ENCODE measurements around the gene NELL1. TPM values are rescaled to one million over a fixed set of nuclear protein-coding genes. Genes with fewer than 3 reads are reported as not detected.

The NELL1 gene
- total RNA-seq, 6 experiments from 2014 or later = not detected

DNA sequence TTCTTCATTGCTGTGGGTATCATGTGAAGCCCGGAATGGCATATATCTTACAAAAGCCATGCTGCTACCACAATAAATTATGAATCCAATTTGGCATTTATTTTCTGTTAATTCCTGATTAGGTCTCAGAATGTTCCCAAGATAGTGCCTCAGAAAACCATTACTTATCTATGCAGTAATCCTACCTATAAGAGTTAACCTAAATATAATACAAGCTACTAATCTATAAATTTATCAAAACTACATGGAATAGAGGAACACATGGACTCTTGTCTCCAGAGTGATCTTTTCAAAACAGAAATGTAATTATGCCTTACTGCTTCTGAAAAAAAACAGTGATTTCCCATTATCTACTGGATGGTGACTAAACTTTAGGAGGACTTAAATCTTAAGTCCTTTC, 835.7 kb downstream of the NELL1 start:
- Mint-ChIP-seq H3K9me3 (peaks cover 48% of the 10 kb centered on the region), H3K4me3 (no peak overlapping the region), H3K27me3 (ENCODE audit: insufficient read depth) (no peaks in the 10 kb centered on the region), H3K36me3 (ENCODE audit: low read depth) (no peaks in the 10 kb centered on the region), H3K27ac (no peak overlapping the region), H3K4me1 (ENCODE audit: low read depth) (no peaks in the 10 kb centered on the region)
- TF ChIP-seq, protein P1, sequence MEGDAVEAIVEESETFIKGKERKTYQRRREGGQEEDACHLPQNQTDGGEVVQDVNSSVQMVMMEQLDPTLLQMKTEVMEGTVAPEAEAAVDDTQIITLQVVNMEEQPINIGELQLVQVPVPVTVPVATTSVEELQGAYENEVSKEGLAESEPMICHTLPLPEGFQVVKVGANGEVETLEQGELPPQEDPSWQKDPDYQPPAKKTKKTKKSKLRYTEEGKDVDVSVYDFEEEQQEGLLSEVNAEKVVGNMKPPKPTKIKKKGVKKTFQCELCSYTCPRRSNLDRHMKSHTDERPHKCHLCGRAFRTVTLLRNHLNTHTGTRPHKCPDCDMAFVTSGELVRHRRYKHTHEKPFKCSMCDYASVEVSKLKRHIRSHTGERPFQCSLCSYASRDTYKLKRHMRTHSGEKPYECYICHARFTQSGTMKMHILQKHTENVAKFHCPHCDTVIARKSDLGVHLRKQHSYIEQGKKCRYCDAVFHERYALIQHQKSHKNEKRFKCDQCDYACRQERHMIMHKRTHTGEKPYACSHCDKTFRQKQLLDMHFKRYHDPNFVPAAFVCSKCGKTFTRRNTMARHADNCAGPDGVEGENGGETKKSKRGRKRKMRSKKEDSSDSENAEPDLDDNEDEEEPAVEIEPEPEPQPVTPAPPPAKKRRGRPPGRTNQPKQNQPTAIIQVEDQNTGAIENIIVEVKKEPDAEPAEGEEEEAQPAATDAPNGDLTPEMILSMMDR (IDR thresholded peaks at IDR 0.05) = no peak
- DNase-seq = no peak

DNA sequence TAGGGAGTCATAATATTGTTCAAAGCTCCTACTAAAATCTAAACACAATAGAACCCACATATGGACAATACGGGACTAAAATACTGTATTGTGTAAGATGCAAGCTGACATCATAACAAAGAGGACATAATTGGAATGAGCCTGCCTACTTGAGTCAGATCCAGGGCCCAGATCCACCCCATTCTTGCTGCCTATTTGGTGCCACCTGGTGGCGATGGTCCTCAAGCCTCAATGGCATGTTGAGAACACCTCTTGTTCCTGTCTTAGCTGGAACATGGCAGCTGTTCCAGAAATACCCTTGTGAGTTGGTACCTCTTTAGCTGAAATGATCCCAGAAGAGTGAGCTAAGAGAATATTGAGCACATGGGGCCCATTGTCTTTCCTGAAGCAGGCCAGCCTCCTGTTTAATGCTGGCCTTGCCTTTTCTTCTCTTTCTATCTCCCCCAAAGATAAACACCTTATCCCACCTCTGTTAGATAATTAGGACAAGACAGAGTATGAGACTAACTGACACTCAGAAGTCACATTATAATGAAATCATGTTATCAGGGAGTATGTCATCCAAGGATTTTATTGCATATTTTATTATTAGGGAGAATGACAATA, 842.6 kb downstream of the NELL1 start:
- H3K36me3 Mint-ChIP-seq (ENCODE audit: low read depth) = no peaks in the 10 kb centered on the region
- no peaks in the 10 kb centered on the region for H3K4me1 Mint-ChIP-seq (ENCODE audit: low read depth)
- H3K9me3 Mint-ChIP-seq = peaks cover 18% of the 10 kb centered on the region
- no peak overlapping the region for H3K27ac Mint-ChIP-seq
- H3K4me3 Mint-ChIP-seq = no peak overlapping the region
- DNase-seq = peak; percentile 7
- no peaks in the 10 kb centered on the region for H3K27me3 Mint-ChIP-seq (ENCODE audit: insufficient read depth)
- TF ChIP-seq, protein P1 (IDR thresholded peaks at IDR 0.05) = peak; percentile 54

DNA sequence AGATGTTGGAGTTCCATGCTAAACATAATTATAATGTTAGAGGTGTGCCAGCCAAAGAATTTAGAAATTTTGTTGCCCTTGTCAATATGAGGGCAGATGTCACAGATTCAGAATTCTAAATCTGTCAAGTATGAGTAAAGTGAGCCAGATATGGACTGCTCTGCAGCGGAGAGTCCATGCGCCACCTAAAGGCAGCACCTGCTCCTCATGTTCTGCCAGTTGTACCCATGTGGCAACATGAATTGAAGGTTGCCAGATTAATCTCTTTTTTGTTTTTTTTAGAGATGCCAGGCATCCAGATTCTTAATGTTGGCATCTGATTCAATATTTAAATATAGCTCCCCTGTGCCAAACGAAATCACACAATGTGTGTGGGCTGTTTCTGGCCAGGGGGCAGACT, 844.9 kb downstream of the NELL1 start:
- no peaks in the 10 kb centered on the region for H3K36me3 Mint-ChIP-seq (ENCODE audit: low read depth)
- H3K4me3 Mint-ChIP-seq = no peak overlapping the region
- peaks cover 23% of the 10 kb centered on the region for H3K9me3 Mint-ChIP-seq
- no peaks in the 10 kb centered on the region for H3K4me1 Mint-ChIP-seq (ENCODE audit: low read depth)
- H3K27ac Mint-ChIP-seq = no peak overlapping the region
- TF ChIP-seq, protein P1 (IDR thresholded peaks at IDR 0.05) = no peak
- no peak for DNase-seq
- no peaks in the 10 kb centered on the region for H3K27me3 Mint-ChIP-seq (ENCODE audit: insufficient read depth)

DNA sequence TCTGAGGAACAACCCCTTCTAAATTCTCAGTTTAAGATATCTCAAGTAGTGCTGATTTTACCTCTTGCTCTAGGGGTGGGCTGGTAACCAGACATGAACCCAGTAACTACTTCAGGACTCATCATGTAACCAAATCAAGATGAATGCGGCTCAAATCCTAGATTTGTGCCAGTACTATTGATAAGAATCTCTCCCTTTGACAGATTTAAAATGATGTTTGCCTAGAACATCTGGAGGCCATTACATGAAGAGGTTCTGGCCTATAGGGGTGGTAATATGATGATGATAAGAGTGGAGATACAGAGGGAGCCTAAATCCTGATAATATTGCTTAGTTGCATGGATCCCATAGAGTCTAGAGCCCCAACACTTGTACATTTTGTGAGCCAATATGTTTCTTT, 850.9 kb downstream of the NELL1 start:
- Mint-ChIP-seq H3K9me3 (peaks cover 23% of the 10 kb centered on the region), H3K4me1 (ENCODE audit: low read depth) (no peaks in the 10 kb centered on the region), H3K27me3 (ENCODE audit: insufficient read depth) (no peaks in the 10 kb centered on the region), H3K36me3 (ENCODE audit: low read depth) (no peaks in the 10 kb centered on the region), H3K27ac (no peak overlapping the region), H3K4me3 (no peak overlapping the region)
- no peak for DNase-seq
- TF ChIP-seq, protein P1 (IDR thresholded peaks at IDR 0.05) = no peak

DNA sequence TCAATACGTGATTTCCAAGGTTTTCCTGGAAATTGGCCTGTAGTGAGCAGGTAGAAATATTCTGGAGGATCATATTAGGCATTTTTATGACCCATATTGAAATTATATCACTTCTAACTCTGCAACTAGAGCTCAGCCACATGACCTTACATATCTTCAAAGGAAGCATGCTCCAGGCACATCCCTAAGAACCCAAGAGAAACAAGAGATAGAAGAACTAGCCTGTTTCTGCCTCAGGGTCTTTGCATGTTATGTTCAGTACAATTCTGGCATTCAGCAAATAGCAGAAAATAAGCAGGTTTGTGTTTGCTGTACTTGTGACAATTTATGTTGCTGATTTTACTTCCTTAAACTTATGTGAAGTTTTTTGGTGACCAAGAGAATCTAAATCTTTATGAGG, 859.8 kb downstream of the NELL1 start:
- Mint-ChIP-seq H3K4me3 (no peak overlapping the region), H3K27me3 (ENCODE audit: insufficient read depth) (no peaks in the 10 kb centered on the region), H3K9me3 (peaks cover 55% of the 10 kb centered on the region), H3K36me3 (ENCODE audit: low read depth) (no peaks in the 10 kb centered on the region), H3K27ac (no peak overlapping the region), H3K4me1 (ENCODE audit: low read depth) (no peaks in the 10 kb centered on the region)
- no peak for DNase-seq
- TF ChIP-seq, protein P1 (IDR thresholded peaks at IDR 0.05) = no peak

DNA sequence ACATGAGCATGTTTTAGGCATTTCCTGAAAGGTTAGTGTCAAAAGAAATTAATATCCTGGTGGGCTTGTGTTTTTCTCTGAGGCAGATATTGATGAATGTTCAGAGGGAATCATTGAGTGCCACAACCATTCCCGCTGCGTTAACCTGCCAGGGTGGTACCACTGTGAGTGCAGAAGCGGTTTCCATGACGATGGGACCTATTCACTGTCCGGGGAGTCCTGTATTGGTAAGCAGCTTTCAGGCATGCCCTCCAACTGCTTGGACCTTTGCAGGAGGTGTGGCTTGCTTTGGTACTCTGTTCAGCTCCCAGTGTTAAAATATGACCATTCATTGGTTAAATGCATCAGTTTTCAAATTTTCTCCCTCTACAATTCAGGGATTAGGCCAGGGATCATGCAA, 864.9 kb downstream of the NELL1 start:
- no peaks in the 10 kb centered on the region for H3K36me3 Mint-ChIP-seq (ENCODE audit: low read depth)
- no peaks in the 10 kb centered on the region for H3K4me1 Mint-ChIP-seq (ENCODE audit: low read depth)
- H3K27me3 Mint-ChIP-seq (ENCODE audit: insufficient read depth) = no peaks in the 10 kb centered on the region; the same call in 1 of the 2 replicates

More for the DNA sequence above, 864.9 kb downstream of the NELL1 start:
- Mint-ChIP-seq H3K27ac (no peak overlapping the region), H3K9me3 (peaks cover 43% of the 10 kb centered on the region), H3K4me3 (no peak overlapping the region)
- TF ChIP-seq, protein P1 (IDR thresholded peaks at IDR 0.05) = no peak
- DNase-seq = no peak
